GM19035 (cell line): ENCODE measurements around the gene NHLH2.

Source experiments
- ATAC-seq: cut with Tn5 transposase; IDR thresholded peaks from one replicate; pipeline ENCODE4 v1.9.1; 2021; ENCODE audit not compliant: unreplicated experiment

The NHLH2 gene

DNA sequence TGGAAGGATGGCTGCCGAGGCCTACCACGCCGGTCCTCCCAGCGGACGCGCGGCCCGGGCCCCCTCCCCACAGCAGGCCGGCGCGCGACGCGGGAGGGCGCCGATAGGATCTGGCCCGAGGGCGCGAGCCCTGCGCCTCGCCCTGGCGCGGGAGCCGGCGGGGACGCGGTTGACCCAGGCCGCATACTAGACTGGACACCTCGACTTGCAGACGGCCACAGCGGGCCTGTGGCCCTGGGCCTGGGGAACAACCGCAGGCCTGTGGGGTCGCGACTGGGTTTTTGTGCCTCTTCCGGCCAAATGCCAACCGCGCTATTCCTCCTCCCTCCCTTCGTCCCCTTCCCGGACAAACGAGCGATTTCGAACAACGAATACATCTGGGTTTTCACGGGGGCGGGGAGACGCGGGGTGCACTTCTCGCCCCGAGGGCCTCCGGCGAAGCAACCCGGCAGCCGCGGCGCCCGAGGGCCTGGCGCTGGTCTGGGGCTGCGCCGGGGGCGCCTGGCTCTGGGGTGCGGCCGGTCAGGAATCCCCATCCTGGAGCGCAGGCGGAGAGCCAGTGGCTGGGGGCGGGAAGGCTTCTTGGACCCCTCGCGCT, 2.4 kb downstream of the NHLH2 start:
- no peak for ATAC-seq

DNA sequence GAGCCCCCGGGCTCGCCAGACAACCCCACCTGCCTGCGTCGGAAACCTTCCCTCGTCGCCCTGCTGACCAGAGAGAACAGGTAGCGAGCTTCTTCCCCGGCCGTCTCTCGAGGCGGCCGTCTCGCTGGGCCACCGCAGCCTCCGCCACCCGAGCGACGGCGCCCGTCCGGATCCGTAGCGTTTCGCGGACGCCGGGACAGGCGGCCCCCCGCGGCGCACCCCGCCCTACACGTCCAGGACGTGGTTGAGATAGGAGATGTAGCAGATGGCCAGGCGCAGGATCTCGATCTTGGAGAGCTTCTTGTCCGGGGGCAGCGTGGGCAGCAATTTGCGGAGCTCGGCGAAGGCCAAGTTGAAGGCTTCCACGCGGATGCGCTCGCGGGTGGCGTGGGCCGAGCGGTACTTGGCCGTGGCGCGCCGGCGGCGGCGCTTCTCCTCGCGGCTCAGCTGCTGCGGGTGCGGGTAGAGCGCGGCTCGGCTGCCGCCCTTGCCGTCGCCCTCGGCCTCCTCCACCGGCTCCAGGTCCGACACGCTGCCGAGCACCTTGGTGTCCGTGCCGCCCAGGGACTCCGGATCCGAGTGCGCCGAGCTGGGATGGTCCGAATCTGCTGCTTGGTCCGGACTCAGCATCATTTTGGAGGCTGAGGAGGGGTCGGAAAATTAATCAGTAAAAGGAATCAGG, 3.0 kb downstream of the NHLH2 start:
- no peak for ATAC-seq

DNA sequence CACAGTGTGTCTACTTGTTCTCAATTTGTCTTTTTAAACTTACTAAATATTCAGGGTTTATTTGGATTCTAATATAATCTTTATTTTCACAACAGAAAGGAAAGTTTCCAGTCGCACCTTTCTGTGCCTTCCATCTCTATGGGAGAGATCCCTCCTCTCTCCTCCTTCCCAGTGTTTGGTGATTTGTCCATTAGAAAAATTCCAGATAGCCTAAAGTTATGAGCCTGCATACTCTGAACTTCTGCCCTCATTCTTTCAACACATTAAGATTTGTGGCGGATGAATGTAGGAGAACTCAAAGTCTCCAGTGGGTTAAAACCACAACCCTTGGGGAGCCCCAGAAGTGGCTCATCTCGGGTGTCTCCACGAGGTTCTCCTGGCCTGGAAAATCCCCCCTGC, 3.6 kb downstream of the NHLH2 start:
- no peak for ATAC-seq

DNA sequence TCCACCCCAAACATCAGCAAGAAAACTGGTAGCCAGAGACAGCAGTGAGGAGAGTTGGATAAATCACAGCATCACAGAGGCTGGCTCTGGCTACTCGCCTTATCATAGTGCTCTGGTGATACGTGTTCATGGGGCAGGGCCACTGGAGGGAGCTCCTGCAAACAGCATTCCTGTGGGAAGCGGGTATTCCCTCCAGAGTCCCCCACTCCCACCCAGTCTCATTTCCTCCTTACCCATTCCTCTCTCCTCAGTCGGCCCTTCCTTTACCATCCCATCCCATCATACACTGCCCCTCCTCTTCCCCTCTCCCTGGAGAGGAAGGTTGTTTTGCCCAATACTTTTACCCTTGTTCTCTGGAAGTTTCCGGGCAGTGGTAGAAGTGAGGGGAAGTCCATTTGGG, 7.1 kb downstream of the NHLH2 start:
- ATAC-seq, result no peak

DNA sequence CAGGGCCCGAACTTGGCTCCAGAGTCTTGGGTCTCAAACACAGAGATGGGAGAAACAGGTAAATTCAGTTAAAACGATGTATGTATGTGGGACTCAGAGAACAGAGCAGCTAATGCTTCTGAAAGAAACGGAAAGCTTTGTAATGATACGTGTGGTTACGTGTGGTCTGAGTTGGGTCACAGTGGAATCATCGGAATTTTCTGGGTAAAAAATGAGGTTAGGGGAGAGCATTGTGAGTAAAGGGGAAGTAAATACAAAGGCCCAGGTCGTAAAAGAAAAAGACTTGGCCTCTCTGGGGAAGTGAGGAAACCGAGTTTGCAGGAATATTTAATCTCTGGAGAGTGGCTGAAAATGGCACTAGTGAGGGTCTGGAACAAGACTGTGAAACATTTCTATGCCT, 8.3 kb downstream of the NHLH2 start:
- ATAC-seq, result no peak

DNA sequence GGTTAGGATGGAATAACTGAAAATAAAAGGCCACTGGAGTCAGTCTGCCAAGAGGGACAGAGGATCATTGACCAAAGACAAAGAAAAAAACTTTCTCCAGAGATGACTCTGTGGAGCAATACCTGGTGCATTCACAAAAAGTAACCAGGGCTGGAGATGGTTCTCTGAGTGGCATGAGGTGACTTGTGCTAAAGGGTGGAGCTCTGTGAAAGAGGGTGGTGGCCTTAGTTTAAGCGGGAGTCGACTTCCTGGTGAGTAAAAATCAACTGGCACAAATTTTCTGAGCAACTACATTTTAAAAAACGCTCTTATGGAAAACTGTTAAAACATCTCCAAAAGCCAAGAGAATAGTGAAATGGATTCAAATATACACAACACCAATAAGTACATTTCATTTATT, 10.0 kb downstream of the NHLH2 start:
- no peak for ATAC-seq

DNA sequence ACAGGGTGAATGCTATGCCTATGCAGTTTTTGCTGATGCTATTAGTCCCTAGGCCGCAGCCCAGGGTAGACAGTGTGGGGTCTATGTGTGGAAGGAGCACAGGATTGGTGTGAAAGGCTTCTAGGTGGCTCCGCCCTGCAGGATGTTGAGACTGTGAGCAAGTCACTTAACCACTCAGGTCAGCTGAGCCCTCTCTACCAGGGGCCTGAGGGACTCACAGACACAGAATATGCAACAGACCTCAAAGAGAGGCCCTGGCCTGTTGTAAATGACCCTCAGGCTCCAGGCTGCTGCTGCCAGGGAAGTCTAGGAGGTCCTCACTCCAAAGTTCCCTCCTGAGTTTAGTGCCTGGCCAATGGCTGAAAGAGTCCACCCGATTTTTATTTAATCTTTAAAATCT, 11.0 kb downstream of the NHLH2 start:
- no peak for ATAC-seq

DNA sequence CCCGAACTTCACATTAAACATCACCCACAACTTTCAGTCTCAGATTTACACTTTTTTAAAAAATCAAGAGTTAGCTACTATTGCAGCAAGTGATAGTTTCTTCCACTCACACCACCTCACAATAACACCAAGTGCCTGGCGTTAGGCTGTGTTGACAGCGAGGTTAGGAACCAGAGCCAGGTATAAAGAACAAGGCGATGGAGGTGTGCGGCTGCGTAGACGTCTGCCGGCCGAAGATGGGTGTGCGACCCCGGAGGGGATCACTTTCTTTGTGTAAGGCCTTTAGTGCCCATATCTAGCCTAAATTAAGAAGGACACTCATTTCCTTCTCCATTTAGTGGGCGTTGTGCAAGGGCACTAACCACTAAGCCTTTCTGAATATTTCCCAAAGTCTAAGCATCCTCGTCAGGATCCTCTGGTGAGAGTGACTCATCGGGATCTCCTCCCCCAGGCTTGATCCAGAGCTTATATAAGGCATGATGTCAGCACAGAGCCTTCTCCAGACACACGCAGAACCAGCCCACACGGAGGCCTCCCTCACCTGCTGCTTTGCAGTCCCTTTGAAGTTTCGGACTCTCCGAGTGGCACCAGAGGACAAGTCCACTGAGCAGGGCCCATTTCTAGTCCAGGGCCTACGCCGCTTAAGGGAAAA, 11.8 kb downstream of the NHLH2 start:
- no peak for ATAC-seq

DNA sequence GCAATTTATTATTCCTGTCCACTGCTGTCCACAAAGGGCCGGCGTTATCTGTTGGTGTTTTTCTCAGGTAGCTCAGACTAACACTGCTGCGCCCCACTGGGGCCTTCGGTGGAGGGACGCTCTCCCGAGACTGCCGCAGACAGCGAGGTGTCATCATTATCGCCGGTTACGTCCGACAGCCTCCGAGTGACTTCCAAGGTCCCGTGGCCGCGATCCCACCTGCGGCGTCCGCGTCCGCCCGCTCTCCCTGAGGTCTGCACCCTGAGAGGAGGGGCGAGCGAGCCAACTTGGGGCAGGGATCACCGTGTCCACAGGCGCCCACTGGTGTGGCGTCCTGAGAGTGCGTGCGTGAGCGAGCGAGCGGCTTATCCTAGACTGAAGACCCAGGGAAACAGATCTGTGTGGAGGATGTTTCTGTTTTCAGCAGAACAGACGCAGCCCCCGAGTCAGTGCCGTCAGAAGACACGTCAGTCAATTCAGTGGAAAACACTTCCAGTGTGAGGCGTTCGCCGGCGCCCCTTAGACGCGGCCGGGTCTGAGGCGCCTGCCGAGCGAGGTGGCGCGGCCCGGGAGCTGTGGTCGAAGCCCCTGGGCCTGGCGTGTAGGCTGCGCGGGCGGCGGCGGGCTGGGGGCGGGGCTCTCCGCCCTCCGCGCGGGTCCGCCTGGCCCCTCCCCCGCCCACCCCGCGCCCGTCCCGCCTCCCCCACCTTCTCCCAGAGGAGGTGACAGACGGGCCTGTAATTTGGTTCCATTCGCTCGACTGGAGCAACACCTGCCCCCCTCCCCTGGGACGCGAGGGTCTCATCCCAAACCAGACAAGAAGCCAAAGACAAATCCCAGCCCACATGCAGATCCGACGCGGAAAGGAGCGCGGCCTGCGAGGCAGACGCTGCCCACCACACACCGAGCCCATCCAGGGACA, 12.6 kb downstream of the NHLH2 start:
- ATAC-seq, result no peak

DNA sequence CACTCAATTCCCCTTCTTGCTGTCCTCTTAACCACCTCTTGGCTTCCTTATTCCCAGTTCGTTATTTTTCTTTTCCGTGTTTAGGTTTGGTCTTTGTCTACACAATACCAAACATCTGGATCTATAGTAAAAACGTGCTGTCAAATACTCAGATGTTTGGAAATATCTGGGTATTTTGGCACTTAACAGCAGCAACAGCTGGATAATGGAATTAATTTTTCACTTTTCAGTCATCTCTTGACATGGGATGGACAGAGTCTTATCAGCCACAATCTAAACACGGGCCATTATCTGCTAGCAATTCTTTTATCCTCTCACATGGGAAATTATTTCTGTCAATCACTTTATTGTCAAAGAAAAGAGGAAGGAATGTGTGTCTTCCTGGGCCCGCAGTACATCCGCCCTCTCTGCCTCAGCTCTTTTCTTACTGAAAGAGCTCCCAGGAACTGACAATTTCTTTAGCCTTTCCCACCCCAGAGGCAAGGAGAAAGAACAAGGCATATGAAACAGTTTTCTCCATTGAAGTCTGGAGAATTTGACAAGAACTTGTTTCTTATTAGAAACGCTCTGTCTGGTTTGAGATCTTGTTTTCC, 13.4 kb downstream of the NHLH2 start:
- no peak for ATAC-seq

DNA sequence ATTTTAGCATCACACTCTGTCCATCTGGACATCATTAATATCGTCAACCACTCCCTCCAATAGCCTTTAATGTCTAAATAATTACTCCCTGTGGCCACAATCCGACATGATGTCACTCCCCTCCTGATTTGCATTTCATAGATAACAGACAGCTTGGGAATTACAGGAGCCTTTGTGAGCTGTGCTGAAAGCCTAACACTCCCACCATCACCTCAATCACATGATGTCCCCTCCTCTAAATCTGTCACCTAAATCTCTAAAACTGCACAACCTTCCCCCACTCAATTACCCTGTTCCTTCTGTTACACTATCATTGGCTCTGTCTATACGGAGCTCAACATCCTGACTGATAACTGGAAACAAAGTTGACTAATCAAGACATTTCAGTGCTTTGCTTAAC, 14.3 kb downstream of the NHLH2 start:
- no peak for ATAC-seq

DNA sequence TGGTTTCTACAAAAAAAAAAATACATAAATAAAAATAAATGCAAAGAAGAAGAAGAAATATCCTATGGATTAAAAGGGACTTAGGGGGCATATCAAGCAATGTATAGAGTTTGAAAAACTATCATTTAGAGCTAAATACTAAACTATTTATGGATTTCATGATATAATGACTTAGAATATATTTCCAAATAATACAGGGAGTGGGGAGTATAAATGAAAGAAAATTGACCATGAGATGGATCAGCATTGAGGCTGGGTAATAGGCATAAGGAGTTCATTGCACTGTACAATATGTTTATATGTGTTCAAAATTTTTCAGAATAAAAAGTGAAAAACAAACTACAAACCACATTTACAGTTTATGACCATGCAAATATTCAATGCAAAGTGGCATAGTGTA, 18.8 kb downstream of the NHLH2 start:
- ATAC-seq, result no peak

DNA sequence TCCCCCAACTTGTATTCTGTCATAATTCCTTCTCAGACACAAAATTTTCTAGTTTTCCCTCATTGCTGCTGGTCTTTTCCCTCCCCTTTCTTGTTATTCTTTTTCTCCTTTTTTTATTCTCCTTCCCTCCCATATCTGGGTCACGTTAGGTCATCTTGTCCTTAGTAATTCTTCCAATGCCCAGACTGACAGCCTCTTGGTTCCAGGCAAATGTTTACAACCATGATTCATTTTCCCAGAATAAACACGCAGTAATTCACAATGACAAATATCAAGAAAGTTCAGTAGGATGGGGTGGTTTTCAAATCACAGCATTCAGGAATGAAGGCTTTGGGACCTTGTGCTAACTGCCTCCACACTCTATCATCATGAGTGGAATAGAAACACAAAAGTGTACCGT, 25.2 kb downstream of the NHLH2 start:
- ATAC-seq, result no peak

DNA sequence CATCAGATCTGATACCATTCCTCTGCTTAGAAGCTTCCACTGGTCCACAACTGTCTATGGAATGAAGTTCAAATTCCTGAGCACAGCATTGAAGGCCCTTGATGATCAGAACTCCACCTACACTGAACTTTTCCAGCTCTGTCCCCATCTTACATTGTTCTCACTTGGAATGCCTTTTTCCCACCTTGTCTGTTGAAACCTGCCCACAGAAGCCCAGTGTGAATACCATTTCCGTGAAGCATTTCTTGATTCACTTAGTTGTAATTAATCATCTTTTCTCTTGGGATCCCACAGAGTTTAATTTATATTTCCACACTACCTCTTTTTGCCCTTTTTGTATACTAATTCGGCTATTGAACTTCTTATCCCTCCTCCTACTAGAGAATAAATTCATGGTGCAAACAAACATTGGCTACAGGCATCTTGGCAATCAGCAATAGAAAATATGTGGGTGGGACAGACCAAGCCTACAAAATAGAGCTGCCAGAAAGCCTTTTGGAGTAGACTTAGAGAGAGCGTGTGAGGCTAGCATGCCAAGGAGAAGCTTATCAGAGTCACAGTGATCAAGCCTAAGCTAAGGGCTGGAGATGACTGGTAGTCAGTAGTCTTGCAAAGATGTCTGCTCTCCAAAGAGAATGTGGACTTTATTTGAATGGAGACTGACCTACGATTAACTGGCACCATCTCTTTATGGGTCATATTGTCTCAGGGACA, 26.1 kb downstream of the NHLH2 start:
- no peak for ATAC-seq

DNA sequence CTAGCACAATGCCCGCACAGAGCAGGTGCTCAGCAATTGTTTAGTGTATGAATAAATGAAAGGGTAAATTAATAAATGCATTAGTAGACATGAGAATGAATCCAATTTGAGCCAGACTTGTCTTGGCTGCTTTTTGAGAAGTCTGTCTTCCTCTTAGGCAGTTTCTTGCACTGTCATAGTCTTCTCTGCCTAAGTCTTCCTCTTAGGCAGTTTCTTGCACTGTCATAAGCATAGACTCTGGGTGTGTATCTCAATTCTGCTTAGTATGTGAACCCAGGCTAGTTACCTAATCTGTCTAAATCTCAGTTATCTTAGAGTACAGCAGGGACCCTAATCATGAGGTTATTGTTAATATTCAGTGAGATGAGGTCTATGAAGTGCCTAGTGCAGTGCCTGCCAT, 27.2 kb downstream of the NHLH2 start:
- no peak for ATAC-seq

DNA sequence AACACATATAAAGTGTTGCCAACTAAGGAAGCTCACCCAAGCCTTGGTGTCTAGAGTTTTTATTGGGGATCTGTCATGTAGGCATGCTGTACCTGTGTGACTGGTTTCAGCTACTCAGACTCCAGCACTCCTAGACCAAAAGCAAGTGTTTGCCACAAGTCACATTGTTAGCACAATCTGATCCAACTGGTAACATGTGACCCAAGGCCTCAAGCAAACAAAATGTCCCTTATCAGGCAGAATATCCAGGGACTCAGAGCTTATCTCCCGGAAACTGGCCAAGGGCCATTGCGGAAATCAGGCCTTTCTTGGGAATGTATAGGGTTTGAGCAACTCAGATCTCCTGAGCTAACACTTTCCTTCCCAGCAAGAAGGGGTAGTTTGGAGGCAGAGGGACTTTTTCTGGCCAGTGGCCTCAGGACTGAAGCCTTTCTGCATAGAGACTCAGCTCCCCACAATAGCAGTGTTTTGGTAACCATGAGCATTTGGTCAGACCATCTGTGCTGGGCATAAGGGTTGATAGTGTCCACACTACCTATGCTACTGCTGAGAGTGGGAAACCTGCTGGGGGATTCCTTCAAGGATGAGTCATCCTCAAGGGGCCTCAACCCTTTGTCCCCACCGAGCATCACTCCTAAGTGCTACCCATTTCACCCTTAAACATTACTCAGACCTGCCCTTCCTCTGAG, 29.6 kb downstream of the NHLH2 start:
- no peak for ATAC-seq

DNA sequence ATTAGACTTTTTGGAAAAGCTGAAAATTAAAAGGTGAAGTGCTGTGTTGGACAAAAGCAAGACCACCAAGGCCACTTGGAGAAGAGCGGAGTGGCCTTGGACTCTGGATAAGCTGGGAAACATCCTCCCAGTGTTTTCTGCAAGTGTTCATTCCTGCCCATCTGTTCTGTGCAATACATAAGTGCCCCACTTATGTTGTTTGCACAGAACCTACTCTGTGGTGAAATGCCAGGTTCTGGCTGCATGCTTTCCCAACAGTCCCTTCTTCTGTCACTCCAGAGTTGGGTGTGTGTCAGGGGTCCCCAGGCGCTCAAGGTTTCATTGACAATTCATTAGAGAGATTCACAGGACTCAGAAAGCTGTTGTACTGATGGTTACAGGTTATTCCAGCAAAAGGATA, 30.3 kb downstream of the NHLH2 start:
- no peak for ATAC-seq

DNA sequence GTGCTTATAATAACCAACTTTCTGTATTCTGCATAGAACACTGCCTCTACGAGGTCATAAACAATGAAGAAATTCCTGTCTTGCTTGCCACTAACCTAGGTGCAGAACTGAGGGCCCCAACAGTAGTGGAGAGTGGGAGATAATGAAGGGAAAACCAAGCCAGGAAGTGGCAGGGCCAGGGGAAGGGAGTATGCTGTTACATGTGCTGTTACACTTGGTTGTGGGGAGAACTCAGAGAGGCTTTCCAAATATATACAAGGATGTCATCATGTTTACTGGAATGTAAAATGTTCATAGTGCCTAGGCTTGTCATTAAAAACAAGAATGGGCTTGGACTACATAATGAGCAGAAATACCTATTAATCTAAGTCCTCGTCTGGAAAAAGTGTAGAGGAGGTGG, 31.1 kb downstream of the NHLH2 start:
- no peak for ATAC-seq

DNA sequence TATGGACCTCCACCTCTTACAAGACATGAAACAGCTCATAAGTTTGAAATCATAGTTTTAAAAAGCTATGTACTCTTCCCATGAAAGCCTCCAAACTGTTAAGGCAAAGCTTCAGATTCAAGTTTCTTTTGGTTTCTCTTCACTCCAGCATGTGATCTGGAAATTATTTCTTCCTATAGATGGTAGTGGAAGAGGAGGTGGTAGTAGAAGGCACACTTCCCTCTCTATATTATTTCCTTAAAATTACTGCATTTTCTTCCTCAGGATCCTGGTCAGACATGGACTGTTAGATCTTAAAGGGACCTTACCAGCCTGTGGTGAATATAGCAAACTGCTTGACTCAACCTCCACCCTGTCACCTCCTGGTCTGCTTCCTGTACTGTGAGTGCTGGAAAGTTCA, 31.9 kb downstream of the NHLH2 start:
- ATAC-seq, result no peak

DNA sequence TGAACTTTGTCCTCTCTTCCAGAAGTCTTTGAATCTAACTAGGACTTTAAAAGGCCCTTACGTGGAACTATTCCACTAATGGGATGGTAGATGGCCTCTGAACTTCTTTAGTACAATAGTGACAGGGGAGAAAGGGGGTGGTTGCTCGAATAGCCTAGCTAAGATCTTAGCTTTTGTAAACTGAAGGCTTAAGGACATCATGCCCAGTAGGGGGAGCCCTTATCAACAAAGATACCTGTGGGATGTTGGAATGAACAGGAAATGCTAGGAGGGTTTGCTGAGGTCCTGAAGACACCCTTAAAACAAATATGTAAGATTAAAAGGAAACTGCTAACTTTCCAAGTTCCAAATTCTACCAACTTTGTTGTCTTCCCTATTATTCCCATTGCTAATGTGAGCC, 33.2 kb downstream of the NHLH2 start:
- no peak for ATAC-seq
